NCI-H2196 (cell line): ENCODE results near the gene CCNI2.

ENCODE experiments used
- DNase-seq: peaks from one replicate; lab custom pipeline; 2025; ENCODE audit not compliant: unreplicated experiment; lab: John Stamatoyannopoulos, UW

Gene CCNI2

DNA sequence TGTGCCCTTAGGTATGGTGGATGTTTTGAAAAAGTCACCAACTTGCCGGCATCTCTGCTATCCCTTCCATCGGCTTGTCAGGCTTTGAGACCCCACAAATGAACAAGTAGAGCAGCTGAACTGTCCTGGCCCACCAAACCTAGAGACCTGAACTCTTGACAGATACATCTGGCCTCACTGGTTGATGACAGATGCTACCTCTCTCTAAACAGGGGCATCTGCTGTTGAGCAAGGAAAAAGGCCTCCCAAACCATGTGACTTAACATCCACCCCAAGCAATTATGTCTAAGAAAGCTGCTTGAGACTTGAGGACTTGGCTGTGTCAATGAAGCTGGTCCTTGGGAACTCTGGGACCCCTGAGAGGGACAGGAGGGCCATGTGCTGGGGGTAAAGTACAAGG lies 2.3 kb downstream of the CCNI2 start:
- no peak for DNase-seq

GRCh38 chr5:132750471-132751230 lies 3.4 kb downstream of the CCNI2 start:
- DNase-seq, result no peak

GRCh38 chr5:132751444-132751843 lies 4.2 kb downstream of the CCNI2 start:
- no peak for DNase-seq

GRCh38 chr5:132751971-132752580 lies 4.8 kb downstream of the CCNI2 start:
- no peak for DNase-seq

DNA sequence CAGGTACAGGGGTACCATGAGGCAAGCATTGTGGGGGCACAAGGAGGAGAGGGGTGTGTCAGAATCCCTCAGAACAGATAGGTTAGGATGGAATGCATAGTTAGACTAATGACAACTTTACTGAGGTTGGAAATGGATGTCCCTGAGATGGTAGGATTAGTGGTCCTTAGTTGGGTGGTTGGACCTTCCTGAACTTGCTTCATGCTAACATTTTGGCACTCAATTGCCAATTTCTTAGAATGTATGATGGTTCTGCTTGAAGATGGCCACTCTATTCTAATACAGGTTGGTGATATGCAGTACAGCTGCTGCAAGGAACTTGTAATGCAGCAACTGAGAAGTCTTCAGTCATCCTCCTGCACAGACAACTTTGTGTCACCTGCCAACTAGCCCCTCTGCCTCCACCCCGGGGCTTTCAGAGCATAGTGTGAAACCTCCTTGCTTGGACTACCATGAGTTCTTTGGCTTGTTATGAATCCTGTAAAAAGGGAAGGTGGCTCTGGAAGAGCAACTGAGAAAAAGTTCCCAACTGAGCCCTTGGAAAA lies 5.4 kb downstream of the CCNI2 start:
- DNase-seq, result no peak

- DNase-seq, result peak; percentile 83
Observed at GRCh38 chr5:132753135-132753987, 6.1 kb downstream of the CCNI2 start.

DNA sequence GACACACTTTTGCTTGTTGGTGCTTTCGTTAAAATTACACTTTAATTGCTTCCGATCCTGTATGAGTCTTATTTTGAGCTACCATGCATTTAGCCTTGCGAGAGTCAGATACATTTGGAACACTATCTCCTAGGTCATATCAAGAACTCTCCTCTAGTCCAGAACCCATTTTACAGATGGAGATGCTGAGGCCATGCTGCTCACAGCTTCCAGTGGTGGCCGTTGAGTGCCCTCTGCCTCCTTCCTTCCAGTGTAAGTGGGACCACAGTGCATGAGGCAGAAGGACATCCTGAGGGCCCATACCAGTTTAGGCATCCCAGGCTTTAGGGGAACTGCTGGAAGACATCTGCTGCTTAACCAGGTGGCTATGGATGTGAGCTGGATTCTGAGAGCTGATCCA lies 6.9 kb downstream of the CCNI2 start:
- DNase-seq, result no peak

- DNase-seq, result no peak
Observed at GRCh38 chr5:132754947-132755346, 7.7 kb downstream of the CCNI2 start.

GRCh38 chr5:132756542-132756941 lies 9.3 kb downstream of the CCNI2 start:
- no peak for DNase-seq

- DNase-seq, result no peak
Observed at GRCh38 chr5:132758451-132758850, 11.2 kb downstream of the CCNI2 start.

DNA sequence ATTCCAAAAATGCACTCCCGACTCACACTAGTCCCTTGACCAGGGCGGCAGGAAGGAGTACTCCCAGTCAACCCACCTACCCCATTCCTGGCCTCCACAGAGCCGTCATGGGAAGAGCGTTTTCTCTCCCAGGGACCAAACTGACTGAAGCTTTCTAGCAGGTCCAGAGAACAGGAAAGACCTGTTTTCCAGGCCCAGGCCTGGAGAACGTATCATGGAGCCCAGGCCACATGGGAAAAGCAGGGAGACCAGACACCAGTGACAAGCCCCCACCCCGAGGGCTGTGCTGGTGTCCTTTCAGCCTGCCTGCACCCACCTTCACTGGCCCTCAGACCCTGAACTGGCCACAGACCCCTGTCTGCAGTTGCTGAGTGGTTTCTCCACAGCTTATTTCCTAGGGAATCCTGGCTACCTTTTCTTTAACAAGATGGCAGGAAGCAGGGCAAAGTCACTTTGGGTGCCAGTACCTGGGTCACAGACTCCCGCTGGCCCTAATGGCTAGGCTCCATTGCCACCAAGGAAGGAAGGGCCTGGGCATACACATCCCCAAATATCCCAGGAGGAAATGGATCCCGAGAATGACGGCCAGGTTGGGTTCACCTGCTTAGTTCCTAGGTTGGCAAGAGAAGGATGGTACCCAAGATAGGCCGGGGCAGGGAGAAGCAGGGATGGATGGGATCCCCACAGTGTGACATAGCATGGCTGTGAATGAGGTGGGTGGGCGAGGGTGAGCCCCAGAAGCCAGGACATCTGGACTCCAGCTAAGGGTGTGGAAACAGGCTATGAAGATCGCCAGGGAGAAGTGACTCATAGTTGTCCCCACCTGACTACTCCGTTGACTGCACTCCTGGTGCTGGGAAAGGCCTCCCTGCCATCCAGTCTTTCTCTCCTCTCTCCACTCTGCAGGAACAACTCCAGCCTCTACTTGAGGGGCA lies 12.2 kb downstream of the CCNI2 start:
- no peak for DNase-seq

- DNase-seq, result no peak
Observed at GRCh38 chr5:132760049-132760420, 12.8 kb downstream of the CCNI2 start.

DNA sequence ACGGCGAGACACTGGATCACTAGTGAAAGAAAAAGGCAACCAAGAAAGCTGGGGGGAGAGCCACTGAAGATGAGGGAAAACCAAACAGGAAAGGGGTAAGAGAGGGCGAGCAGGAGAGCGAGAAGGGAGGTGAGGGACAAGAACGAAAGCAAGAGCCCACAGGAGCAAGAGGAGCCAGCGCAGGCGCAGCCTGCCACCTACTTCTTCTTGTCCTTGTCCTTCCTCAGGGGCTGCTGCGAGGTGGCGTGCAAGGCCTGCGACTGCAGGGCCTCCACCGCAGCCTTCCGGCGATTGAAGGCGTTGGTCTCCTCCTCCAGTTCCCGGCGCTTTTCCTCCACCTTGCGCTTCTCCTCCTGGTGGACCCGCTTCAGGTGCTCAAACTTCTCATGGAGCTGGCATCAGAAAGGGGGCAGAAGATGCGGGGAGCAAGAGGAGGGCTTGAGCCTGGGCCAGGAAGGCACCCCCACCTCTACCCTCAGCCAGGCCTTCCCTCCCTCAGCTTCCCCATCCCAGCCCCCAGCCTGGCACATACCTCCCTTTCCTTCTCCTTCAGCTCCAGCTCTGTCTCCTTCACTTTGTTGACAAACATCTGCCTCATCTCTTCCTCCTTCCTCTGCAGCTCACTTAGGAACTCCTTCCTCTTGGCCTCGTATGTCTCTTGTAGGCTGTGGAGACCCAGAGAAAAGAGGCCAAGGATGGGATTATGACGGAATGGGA lies 13.5 kb downstream of the CCNI2 start:
- DNase-seq, result no peak

DNA sequence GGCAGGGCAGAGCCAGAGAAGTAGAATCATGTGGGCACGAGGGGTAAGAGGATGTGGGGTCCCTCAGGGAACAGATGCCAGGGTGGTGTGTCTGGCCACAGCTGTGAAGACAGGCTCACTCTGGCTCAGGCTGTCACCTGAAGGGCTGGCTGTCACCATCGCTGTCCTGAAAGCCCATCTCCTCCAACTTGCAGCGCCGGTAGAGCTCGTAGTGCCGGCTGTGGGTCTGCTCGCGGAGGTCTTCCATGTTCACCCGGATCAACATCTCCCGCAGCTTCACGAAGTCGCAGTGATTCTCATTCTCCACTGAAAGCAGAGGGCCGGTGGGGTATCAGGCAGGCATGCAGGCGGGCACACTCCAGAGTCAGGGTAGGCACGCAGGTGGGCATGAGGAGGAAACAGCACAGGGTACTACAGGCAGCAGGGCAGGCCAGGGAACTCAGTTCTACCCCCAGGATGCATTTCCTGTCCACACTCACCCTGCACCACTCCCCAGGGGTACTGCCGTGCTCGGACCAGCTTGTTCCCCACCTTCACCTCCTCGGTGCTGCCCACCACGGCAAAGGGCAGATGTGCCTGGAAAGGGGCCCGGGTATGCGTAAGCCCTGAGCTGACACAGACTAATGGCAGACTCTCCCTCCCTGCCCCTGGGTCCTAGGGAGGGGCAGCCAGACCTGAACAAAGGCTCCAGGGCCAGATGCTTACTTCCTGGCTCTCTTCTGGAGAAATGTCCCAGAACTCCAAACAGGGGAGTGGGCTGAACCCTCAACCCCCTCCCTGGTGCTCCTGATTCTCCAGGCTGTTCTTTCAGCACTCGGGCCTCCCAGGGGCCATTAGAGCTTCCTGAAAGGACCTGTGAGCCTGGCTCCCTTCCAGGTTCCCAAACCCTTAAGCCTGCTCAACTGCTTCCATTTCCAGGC lies 14.4 kb downstream of the CCNI2 start:
- no peak for DNase-seq

- no peak for DNase-seq
Observed at GRCh38 chr5:132762246-132763000, 15.2 kb downstream of the CCNI2 start.

DNA sequence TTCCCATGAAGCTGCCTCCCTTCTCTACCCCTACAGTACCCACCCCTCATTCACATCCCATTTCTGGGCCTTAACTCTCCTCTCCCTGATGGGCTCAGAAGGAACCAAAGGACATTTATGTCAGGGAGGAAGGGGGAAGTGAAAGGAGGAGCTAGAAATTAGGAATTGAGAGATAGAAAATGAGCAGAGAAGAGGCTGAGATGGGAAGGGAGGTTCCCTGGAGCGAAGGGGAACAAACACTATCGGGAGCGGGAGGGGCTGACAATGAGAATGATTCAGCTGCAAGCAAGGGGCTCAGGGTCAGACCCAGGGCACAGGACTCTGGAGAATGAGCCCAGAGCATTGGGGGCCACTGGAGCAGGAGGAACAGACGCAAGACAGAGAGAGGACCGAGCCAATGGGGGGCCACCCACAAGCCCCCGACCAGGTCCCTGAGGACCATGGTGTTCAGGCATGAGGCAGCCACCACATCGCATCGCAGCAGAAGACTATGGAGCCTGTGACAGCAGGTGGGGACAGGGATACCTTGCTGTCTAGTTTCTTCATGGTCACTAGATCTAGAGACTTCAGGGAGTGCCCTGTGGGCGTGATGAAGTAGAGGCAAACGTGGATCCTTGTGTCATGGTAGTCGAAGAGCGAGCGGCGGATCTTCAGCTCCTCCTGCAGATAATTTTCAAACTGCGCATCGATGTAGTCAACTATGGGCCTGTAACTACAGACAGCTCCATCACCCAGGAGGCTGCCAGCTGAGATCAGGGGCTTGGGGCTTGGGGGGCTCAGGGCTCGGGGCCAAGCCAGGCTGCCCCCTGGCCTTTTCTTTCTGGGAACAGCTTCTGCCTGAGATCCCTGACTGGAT lies 16.2 kb downstream of the CCNI2 start:
- no peak for DNase-seq

- DNase-seq, result no peak
Observed at GRCh38 chr5:132764051-132764450, 16.8 kb downstream of the CCNI2 start.
